Activated CD4-positive, alpha-beta T cell treated with anti-CD3 and anti-CD28 coated beads, Interleukin-2, amount 50 U/mL, for 48 hours (primary cell): Measurements from ENCODE around the gene DOCK4.
A peak's percentile ranks its signal among the peaks of the same experiment; 100 is the strongest.

Experiments used
- DNase-seq, 2 experiments: peaks; one replicate each; pipeline ENCODE4 v3.0.0-alpha.2; 2020

DOCK4 gene

DNA sequence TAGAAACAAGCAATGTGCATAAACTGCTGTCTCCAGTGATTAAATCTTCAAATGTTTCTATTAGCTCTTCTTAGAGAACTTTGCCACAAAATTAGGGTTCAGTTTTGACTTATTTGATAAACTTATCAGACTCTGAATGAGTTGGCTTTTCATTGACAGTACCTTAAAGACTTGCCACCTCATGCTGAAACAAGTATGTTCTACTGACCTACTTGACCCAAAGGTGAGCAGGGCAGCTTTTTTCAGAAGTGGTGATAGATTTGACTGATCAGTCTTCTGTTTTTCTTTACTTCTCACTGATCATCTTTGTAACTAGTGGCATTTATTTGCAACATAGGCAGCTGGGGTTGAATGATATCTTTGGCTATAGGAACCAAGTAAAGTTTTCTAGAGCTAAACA, 8.1 kb upstream of the DOCK4 start:
- no peak for DNase-seq

DNA sequence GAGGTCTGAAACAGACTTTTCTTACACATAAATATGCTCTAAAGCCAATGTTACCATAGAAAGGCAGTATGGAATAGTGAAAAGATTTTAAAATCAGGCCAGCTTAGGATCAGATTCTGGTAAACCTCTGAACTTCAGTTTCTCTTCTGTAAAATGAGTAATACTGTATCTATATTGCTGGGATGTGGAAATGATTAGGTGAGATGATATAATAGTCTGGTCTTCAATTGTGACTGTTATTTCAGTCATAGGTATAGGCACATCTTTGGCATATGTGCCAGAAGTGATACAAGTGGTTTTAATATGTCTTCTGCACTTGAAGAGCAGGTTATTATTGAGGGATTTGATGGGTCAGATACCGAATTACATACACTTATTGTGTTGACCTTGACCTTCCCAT, 7.5 kb upstream of the DOCK4 start:
- no peak for DNase-seq

DNA sequence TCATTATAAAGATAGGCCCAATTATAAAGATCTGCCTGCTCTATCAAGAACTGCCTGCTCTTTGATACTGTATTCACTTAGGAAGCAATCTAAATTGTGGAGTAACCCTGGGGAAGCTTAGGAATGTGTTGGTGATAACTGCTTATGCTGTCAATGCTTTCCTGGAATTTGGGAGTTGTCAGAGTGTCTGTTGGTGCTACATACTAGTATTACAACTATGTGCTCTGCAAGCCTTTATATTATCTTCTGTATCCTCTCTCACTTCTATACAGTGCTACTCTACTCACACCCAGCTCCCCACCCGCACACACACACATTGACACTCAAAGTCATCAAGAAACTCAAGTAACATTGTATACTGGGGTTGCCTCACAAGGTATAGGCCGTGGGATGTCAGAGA, 6.4 kb upstream of the DOCK4 start:
- no peak for DNase-seq

DNA sequence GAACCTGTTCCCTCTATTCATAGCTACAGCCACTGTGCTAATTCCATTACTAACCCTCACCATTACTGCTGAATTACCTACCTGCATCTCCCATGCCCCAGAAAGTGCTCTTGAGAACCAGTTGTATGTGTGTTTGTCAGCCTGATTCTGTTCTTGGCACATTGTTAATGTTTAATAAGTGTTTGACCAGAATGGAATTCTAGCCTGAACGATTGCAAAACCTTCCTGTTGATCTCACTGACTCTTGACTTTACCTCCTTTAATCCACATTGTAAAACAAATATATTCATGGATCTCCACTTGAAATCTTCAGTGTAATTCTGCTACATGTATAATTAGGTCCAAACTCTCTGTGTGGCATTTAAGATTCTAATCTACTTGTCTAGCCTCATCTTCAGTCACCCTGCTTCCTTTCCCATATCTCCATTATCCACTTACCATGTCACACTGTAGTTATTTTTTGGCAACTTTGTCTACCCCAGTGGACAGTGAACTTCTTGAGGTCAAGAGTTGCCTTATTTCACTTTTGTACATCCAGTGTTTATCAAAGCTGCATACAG, 5.2 kb upstream of the DOCK4 start:
- DNase-seq, result no peak

DNA sequence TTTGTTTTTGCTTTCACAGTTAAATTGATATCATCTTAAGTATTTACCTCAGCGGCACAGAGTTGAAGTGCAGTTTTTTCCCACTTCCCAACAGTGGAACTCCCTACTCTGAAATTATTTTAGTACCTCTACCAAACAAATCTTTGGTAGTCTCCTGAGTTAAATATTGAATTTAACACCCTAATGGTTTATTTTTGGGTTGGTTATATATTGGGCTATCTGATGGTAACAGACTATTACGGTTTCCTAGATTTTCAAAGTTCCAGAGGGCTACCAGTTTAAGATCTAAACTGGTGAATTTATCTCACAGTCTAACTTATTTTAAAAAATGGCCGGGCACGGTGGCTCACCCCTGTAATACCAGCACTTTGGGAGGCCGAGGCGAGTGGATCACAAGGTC, 1.6 kb upstream of the DOCK4 start:
- no peak for DNase-seq

DNA sequence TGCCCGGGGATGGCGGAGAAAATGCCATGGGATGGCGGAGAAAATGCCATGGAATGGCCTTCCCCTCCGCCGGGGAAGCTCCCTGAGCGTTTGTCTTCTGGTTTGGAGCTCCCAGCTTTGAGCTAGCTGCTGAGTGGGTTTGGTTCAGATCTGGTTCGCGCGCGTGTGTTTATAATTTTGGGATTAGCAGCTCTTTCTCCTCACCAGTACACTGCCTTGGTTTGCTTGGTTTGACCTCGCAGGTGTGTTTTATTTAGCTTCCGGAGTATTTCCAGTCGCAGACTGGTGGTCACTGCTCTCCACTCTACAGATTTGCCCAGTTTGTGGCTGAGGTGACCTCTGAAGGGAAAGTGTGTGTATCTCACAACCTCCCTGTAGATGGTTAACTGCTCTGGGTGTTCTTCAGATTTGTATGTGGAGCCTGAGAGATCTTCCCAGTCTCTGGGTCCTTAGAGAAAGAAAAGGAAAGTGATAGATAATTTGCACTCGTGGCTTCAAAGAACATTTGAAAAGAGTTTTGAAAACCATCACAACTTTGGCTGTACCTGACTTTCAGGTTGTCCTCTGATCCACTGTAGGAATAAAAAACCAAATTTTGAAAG, 893 bp upstream of the DOCK4 start:
- DNase-seq, result no peak

DNA sequence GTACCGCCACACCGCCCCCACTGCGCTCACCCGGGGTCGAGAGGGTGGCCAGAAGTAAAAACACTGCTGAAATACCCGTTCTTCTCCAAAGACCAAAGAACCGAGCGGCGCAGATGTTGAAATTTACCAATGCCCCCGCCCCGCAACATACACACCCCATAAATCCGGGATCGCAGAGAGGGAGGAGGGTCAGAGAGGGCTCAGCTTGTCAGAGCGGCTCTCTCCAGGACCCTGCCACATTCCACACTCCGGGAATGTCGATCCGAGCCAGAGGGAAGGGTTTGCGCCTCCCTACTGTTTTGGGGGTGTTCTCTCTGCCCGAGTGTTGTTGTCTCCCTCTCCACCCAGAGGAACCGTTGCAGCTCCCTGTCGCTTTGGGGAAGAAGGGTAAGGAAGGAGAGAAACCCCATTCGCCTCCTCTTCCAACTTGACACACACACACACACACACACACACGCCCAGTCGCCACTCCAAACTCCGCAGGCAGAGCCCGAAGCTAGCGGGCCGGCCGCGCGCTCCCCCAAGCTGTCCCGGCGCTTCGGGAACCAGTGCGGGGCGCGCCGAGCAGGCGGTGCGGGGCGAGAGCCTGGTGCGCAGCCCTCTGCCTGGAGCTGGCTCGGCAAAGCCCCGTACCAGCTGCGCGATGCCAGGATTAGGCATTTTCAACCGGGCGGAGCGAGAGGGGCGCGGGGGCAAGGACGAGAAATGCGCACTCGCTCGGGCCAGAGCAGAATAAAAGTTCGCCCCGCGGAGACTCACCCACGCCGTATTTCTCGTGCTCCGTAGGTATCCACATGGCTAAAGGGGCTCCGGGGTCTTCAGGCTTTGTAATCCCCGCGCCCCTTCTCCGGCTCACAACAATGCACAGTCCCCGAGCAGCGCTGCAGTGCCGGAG, 609 bp downstream of the DOCK4 start:
- DNase-seq, result peak; percentile 32 to 41

DNA sequence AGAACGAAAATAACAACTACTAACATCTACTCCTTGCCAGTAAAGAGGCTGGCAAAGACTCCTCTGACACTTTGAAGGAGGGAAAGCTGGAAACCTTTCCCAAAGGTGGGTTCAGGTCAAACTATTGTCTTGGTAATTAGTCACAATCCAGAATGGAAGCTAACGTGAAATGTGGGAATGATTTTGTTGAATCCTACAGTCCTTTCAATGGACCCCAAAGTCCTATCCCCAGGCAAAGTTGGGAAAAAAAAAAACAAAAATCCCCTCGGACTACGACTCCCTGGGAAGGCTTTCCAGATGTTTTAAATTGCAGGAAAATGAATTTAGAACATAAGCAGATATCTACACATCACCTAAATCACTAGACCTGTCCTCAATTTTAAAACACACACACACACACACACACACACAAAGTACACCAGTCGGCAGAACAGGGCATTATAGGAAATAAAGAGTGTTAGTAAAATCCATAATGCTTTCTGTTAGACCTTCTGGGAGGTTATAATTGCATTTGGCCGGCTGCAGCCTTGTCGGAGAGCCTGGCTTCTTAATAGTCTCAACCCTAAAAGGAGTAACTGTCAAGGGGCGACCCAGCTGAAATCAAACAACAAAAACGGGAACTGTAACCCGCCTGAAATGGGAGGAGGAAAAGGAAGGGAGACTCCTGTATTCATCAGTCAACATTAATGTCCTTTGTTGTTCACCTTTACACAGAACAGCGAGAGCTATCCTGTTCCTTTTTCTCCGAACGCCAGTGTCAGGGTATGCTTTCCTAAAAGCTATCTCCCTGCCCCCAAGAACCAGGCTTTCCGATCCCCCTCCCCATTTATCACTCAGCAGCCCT, 1.5 kb downstream of the DOCK4 start:
- no peak for DNase-seq

DNA sequence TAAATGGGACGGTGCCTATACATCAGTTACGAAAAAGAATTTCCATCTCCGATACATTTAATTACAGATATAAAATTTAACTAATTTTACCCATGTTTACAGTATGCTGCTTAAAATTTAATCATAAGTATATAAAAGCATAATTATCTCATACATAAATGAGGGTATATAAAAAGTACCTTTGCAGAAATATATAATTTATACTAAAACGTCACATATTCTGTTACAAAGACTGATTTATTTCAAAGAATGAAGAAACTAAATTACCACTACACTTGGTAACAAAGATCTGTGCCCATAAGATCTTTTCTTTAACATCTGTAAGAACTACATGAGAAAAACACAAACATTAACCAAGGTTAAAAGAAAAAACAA, 2.8 kb downstream of the DOCK4 start:
- no peak for DNase-seq

DNA sequence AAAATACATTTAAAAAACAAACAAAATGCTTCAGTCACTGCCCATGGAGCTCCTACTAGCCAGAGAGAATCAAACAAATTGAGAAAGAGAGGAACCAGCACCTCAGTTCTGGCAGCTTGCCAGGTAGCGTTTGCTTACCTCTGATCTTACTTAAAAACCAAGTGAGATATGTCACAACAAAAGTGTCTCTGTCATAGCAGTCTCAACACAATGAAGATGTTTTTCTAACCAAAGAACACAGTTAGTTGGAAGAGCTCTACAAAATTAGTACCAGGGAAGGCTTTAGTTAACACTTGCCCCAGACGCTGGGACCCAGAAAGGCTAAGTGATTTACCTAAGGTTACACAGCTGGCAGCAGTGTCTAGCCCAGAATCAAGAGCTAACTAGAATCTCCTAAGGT, 3.4 kb downstream of the DOCK4 start:
- peak in 1 of 2 experiments; percentile 26 for DNase-seq

DNA sequence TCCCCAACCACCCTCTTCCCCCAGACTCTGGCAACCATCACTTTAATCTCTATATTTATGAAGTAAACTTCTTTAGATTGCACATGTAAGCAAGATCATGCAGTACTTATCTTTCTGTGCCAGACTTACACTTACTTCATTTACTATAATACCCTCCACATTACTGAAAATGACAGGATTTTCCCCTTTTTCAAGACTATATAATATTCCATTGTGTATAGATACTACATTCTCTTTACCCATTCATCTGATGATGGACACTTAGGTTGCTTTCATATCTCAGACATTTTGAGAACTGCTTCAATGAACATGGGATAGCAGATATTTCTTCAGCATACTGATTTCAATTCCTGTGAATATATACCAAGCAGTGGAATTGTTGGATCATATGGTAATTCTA, 4.4 kb downstream of the DOCK4 start:
- DNase-seq, result no peak

DNA sequence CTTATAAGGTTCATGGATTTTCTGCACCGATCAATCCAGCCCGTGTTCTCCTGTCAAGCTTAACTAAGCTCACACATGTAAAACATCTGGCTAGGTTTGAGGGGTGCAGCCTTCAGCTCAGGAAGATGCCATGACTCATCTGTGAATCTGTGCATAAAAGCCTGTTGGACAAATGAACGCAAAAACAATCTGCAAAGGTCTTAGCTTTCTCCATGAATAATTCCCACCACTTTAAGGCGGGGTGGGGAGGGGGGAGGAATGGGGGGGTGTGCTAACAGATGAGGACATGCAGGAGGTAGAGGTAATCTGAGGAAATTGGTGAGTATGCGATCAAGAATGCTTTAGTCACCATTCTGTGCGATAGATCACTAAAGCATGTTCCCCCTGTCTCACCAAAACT, 4.8 kb downstream of the DOCK4 start:
- DNase-seq, result no peak

DNA sequence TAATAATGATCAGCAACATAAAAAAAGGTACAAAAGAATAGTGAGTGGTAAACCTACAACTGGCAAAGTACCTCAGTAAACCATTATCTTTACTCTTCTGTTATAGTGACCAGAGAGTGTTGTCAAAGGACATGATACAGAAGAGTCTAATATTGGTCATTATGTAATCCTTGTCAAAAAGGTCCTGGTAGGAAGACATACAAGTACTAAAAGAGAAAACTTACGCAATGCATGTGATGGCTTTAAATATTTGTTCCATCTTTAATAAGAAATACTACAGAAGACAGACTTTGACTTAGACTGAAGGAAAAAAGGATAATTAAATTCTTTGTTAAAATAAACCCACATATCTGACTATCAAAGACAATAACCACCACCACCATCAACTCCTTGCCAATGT, 6.5 kb downstream of the DOCK4 start:
- DNase-seq, result no peak

DNA sequence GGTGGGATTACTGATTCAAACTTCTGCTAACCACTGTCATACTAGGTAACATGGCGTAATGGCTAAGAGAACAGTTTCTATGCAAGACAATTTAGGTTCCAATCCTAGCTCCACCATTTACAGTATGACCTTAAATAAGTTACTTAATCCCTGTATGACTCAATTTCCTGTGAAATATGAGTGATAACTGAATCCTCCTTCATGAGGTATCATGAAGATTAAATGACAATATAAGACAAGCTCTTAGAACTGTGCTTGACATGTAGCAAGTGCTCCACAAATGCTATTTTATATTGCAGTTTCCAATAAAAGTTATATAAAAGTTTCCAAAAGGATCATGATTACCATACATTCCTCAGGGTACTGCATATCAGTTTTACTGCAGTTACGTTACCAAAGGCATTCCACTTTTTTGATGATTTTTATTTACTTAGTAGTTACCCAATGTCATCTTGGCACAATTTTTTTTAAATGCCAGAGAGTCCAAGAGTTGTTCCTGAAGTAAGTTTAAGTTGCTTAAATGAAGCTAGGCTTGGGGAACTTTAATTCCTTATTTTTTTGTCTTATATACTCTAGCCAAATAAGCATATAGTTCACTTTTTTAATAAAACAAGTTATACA, 7.1 kb downstream of the DOCK4 start:
- no peak for DNase-seq

DNA sequence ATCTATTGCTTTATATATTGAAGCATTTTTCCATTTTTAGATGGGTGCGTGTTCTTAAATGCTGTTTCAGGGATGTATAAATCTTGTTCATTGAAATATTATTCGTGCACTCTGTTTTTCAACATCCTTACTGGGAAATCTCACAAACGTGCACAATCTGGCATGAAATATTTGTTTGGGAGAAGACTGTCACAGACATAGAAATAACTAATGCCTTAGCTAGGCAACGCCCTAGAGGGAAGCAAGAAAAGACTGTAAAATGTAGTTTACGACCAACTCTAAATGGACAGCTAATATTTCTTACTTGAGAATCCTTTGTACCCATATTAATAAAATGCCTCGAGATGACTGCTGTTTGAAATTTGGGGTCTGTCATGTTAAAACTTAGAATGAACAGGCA, 8.9 kb downstream of the DOCK4 start:
- no peak for DNase-seq

DNA sequence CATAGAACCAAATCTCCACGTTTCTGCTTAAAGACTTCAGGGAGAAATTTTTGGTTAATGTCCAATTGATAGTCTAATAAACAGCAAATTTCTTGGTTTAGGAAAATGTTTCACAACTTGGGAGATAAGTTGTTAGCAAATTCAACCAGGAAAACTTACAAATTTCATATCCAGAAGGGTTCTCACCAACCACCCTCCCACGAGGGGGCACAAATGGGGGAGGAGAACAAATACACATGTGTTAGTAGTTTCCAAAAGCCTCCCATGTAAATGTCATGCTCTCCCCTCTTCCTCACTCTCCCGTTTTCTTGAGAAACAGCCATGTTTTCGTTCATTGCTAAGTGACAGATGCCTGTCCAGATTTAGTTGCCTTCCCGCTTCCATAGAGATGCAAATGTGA, 10.5 kb downstream of the DOCK4 start:
- no peak for DNase-seq

DNA sequence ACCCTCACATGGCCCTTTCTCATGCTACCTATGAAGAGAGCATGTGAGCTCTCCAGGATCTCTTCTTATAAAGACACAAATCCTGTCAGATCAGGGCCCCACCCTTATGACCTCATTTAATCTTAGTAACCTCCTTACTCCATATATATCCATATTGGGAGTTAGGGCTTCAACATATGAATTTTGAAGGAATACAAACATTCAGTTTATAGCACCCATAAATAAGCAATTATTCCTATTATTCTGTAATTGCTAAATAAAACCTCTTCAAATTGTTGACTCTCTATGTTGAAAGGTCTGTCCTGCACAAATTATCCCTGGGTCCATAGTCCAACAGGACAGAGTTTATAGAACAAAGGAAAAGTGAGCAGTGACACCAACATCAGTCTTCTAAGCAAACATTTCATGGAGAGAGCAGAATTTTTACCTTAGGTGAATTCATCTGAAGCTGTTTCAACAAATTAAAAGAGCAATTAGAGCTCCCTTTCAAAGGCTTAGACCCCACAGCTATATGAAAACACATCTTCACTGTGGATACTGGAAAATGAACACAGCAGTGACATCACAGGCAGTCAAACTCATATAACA, 12.2 kb downstream of the DOCK4 start:
- DNase-seq, result no peak

DNA sequence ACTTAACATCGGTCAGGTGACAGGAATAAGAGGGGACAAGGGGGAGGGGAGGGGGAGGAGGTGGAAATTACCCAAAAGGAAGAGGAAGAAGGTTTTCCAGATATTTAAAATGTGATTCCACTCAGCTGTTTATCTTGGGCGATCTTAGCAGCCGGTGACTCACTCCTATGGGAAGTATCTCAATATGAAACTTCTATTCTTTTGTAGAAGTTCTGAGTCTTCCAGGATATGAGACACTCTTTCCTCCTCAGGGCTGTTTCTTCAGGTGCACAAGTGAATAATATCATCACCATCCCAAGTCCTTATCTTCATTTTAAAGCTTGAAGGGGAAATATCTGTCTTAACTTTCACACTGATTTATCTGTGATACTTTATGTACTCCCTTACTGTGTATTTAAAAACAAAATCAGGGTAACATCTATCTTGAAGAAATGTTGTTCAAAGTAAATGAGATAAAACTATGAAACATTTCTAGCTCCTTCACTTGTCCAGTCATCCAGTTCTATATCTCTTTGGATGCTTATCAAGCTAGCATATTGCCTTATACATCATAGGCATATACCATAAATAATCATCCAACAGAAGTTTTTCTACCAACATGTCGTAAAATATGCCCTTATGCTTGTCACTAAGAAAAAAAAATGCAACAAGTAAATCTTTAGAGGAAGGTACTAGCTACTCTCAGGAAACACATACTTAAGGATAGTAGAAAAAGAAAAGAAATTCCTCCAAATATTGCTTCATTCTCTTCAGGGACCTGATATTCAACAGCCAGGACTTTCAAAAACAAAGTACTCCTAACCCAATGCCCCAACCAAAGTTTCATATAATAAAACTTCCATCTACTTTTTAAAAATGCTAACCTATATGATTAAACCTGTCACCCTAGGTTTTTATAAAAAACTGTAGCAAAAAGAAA, 13.7 kb downstream of the DOCK4 start:
- no peak for DNase-seq

DNA sequence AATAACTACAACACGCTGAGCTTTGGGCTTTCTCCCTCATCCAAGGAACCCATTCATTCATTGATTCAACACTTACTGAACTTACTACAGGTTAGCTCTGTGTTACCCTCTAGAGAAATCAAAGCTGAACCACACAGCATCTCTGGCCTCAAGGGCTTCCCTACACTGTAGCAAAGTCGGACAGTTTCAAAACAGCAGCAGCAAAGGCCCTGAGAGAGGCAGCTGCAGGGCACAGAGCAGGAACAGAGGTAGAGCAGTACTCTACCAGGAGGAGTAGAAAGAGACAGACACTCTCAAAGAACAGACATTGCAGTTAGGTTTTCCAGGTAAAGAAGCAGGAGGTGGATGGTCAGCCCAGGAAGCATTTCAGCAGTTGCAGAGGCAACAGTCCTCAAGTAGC, 16.1 kb downstream of the DOCK4 start:
- DNase-seq, result no peak

DNA sequence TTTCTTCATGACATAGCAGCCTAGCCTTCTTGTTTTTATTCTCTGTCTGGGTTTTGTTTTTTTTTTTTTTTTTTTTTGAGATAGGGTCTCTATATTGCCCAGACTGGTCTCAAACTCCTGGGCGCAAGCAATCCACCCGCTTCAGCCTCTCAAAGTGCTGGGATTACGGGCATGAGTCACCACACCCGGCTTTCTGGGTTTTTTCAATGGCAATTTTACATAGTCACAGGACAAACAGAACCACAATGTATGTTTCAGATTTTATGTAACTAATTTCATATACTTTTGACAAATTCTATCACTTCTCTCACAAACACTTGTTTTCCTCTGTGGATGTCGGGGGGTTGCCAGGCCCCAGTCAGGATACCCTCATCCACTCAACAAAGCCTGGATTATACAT, 16.5 kb downstream of the DOCK4 start:
- DNase-seq, result no peak

DNA sequence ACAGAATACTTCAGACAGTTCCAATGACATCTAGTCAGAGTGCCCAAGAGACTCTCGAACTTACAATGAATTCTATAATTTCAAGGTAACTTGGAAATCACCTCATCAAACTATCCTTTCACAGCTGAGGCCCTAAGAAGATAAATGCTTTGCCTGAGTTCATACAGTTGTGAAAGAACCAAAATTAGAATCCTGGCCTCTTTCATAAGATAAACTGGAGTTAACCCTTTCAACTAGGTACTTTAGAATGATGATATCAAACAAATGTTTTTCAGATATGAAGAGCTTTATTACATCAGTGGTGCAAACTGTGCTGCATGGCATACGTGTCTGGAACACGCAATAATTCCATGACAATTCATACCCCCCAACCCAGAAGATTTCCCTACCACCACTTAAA, 17.9 kb downstream of the DOCK4 start:
- DNase-seq, result no peak

DNA sequence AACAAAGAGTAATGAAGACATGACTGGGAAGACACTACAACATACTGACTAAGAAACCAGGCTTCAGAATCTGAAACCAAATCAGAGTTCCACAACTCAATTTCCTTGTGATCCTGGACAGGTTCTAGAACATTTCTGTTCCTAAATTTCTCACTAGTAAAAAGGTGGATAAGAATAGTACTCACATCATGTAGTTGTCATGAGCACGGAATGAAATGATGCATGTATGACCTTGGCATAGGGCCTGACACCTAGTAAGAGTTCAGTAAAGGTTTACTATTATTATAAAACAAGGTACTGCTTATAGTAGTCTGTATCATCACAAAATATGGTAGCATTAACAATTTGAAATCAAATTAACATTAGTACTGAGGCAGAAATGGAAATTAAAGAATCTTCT, 19.9 kb downstream of the DOCK4 start:
- no peak for DNase-seq
